ENCODE results near the gene XPNPEP1.
"Not testable (repeated sequence)": the region's sequence is repeated elsewhere in the genome, so short reads cannot be mapped to it uniquely, and the experiment has no call there.

XPNPEP1 gene

GRCh38 chr10:109922358-109922975, 844 bp downstream of the XPNPEP1 start:
- peak; percentile 38 for DNase-seq

GRCh38 chr10:109920016-109920415, 3.3 kb downstream of the XPNPEP1 start:
- no peak for DNase-seq

- DNase-seq, result peak; percentile 6
Measured at GRCh38 chr10:109919220-109919619, 4.1 kb downstream of the XPNPEP1 start.

GRCh38 chr10:109918707-109919106, 4.6 kb downstream of the XPNPEP1 start:
- DNase-seq, result not testable (repeated sequence)

GRCh38 chr10:109915566-109915965, 7.7 kb downstream of the XPNPEP1 start:
- peak; percentile 30 for DNase-seq

GRCh38 chr10:109914966-109915365, 8.3 kb downstream of the XPNPEP1 start:
- peak; percentile 45 for DNase-seq

GRCh38 chr10:109913306-109913892, 9.9 kb downstream of the XPNPEP1 start:
- DNase-seq, result no peak

GRCh38 chr10:109912335-109913281, 10.7 kb downstream of the XPNPEP1 start:
- DNase-seq, result peak; percentile 73

- DNase-seq, result no peak
Measured at GRCh38 chr10:109911903-109912302, 11.4 kb downstream of the XPNPEP1 start.

GRCh38 chr10:109906316-109906715, 17.0 kb downstream of the XPNPEP1 start:
- DNase-seq, result no peak

GRCh38 chr10:109904397-109904796, 18.9 kb downstream of the XPNPEP1 start:
- no peak for DNase-seq

- DNase-seq, result peak; percentile 17
Measured at GRCh38 chr10:109902992-109903947, 20.0 kb downstream of the XPNPEP1 start.

GRCh38 chr10:109899356-109900331, 23.7 kb downstream of the XPNPEP1 start:
- DNase-seq, result no peak

- no peak for DNase-seq
Measured at GRCh38 chr10:109898666-109899355, 24.5 kb downstream of the XPNPEP1 start.

- no peak for DNase-seq
Measured at GRCh38 chr10:109898007-109898406, 25.3 kb downstream of the XPNPEP1 start.

- DNase-seq, result no peak
Measured at GRCh38 chr10:109895848-109896247, 27.5 kb downstream of the XPNPEP1 start.

- DNase-seq, result no peak
Measured at GRCh38 chr10:109895095-109895818, 28.1 kb downstream of the XPNPEP1 start.

GRCh38 chr10:109894516-109894915, 28.8 kb downstream of the XPNPEP1 start:
- no peak for DNase-seq

GRCh38 chr10:109893386-109893785, 29.9 kb downstream of the XPNPEP1 start:
- no peak for DNase-seq

GRCh38 chr10:109892931-109893330, 30.4 kb downstream of the XPNPEP1 start:
- DNase-seq, result no peak
